Measurements from ENCODE around the gene SCAMP1. TPM values are rescaled to one million over a fixed set of nuclear protein-coding genes. Genes with fewer than 3 reads are reported as not detected.

Gene SCAMP1
- total and polyA plus RNA-seq, 10 donors: 3.7 to 28.2 (median 21.7) TPM

DNA sequence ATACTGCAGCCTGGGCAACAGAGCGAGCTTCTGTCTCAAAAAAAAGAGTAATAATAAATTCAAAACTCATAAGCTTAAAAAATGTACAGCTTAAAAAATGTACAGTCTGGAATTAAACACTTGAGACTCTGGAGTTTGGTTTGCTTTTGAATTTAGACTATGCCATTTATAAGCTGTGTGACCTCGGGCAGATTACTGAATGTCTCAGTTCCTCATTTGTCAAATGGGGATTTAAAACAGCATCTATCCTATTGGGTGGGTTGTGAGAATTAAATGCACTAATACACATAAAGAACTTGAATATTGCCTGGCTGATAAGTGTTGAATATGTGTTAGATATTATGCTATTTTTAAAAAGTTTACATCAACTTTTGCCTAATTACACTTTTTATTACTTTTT lies 98.4 kb downstream of the SCAMP1 start:
- Histone ChIP-seq H3K27me3 (replicated peaks in 1 of 7) (no peaks in the 10 kb centered on the region), H3K4me3 (no peak overlapping the region), H3K4me1 (no peaks in the 10 kb centered on the region), H3K27ac (no peak overlapping the region), H3K9me3 (no peaks in the 10 kb centered on the region), H3K36me3 (peaks cover 0 to 43% (median 0%) of the 10 kb centered on the region in 6 donors)
- DNase-seq: no peak
- TF ChIP-seq POLR2AphosphoS5 (IDR thresholded peaks at IDR 0.05) (no peak), POLR2A (IDR thresholded peaks at IDR 0.05) (no peak)
- TF ChIP-seq, protein P1, sequence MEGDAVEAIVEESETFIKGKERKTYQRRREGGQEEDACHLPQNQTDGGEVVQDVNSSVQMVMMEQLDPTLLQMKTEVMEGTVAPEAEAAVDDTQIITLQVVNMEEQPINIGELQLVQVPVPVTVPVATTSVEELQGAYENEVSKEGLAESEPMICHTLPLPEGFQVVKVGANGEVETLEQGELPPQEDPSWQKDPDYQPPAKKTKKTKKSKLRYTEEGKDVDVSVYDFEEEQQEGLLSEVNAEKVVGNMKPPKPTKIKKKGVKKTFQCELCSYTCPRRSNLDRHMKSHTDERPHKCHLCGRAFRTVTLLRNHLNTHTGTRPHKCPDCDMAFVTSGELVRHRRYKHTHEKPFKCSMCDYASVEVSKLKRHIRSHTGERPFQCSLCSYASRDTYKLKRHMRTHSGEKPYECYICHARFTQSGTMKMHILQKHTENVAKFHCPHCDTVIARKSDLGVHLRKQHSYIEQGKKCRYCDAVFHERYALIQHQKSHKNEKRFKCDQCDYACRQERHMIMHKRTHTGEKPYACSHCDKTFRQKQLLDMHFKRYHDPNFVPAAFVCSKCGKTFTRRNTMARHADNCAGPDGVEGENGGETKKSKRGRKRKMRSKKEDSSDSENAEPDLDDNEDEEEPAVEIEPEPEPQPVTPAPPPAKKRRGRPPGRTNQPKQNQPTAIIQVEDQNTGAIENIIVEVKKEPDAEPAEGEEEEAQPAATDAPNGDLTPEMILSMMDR (IDR thresholded peaks at IDR 0.05 in 8 of 11, conservative IDR thresholded peaks at IDR 0.05 in 3 of 11): no peak
- intact Hi-C loops (cut with DNase I; ENCODE audit: low total_unique reads): no loop called here
- 81 to 87% (median 82%) methylated on average over 2 of the region's 2 CpGs for WGBS, 5 donors

DNA sequence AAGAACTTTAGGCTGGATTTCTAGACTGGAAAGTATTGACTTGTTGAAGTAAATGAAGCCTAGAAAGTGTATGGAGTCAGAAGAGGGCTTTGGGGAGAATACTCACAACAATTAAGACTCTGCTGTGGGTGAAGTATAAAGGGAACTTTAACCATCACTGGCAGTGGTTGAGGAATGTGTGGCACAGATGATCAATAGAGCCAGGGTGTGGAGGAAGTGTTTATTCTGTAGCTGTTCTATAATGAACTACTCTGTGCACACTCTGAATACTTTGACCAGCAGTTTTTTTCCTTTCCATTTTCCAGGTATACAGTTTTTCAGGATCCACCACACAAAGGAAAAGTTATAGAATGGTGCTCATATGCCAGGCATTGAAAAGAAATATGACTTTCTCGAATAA lies 106.7 kb downstream of the SCAMP1 start:
- H3K36me3 ChIP-seq: peaks cover 0 to 35% (median 6%) of the 10 kb centered on the region in 6 donors

GRCh38 chr5:78467752-78468357 lies 107.4 kb downstream of the SCAMP1 start:
- TF ChIP-seq, protein P1 (IDR thresholded peaks at IDR 0.05 in 8 of 11, conservative IDR thresholded peaks at IDR 0.05 in 3 of 11): peak in 10 of 11 experiments; percentile 36 to 76 (median 70)
- no peak for TF ChIP-seq POLR2A (IDR thresholded peaks at IDR 0.05)
- Histone ChIP-seq H3K36me3 (peaks cover 0 to 32% (median 6%) of the 10 kb centered on the region in 6 donors), H3K9me3 (no peaks in the 10 kb centered on the region), H3K27me3 (replicated peaks in 1 of 7) (no peaks in the 10 kb centered on the region), H3K4me3 (no peak overlapping the region), H3K27ac (no peak overlapping the region), H3K4me1 (peaks cover 0 to 5% (median 0%) of the 10 kb centered on the region in 6 donors)
- WGBS, 5 donors: 20 to 30% (median 28%) methylated on average over 3 of the region's 3 CpGs
- DNase-seq: no peak
- intact Hi-C loops (cut with DNase I; ENCODE audit: low total_unique reads): no loop called here

More for the DNA sequence above, 106.7 kb downstream of the SCAMP1 start:
- TF ChIP-seq, protein P1 (IDR thresholded peaks at IDR 0.05 in 8 of 11, conservative IDR thresholded peaks at IDR 0.05 in 3 of 11): no peak
- TF ChIP-seq POLR2A (IDR thresholded peaks at IDR 0.05) (no peak), POLR2AphosphoS5 (IDR thresholded peaks at IDR 0.05) (no peak)
- intact Hi-C loops (cut with DNase I; ENCODE audit: low total_unique reads): no loop called here
- no peak overlapping the region for H3K4me3 ChIP-seq
- no peaks in the 10 kb centered on the region for H3K27me3 ChIP-seq (replicated peaks in 1 of 7)
- no peak for DNase-seq
- H3K4me1 ChIP-seq: peaks cover 0 to 5% (median 0%) of the 10 kb centered on the region in 6 donors
- H3K27ac ChIP-seq: no peak overlapping the region
- WGBS, 5 donors: 92 to 100% (median 95%) methylated on average over 1 of the region's 1 CpG
- no peaks in the 10 kb centered on the region for H3K9me3 ChIP-seq

- intact Hi-C loops (cut with DNase I; ENCODE audit: low total_unique reads): no loop called here
- no peak for DNase-seq
- TF ChIP-seq POLR2AphosphoS5 (IDR thresholded peaks at IDR 0.05) (no peak), POLR2A (IDR thresholded peaks at IDR 0.05) (no peak)
- TF ChIP-seq, protein P1 (IDR thresholded peaks at IDR 0.05 in 8 of 11, conservative IDR thresholded peaks at IDR 0.05 in 3 of 11): no peak
- Histone ChIP-seq H3K4me1 (peaks cover 0 to 5% (median 0%) of the 10 kb centered on the region in 6 donors), H3K27me3 (replicated peaks in 1 of 7) (no peaks in the 10 kb centered on the region), H3K4me3 (no peak overlapping the region), H3K9me3 (no peaks in the 10 kb centered on the region), H3K36me3 (peaks cover 0 to 21% (median 0%) of the 10 kb centered on the region in 6 donors), H3K27ac (no peak overlapping the region)
These were observed 111.5 kb downstream of the SCAMP1 start for GRCh38 chr5:78471896-78472295.

All from spleen (tissue), 11 donors.